Measurements from ENCODE around the gene CFAP410. TPM values are rescaled to one million over a fixed set of nuclear protein-coding genes. Genes with fewer than 3 reads are reported as not detected.

CFAP410 gene
- total and polyA plus RNA-seq, 2 of the 13 experiments (the other 11 are each of a cell fraction or from before 2014, with no cell fraction given): 8.0 to 20.1 TPM

DNA sequence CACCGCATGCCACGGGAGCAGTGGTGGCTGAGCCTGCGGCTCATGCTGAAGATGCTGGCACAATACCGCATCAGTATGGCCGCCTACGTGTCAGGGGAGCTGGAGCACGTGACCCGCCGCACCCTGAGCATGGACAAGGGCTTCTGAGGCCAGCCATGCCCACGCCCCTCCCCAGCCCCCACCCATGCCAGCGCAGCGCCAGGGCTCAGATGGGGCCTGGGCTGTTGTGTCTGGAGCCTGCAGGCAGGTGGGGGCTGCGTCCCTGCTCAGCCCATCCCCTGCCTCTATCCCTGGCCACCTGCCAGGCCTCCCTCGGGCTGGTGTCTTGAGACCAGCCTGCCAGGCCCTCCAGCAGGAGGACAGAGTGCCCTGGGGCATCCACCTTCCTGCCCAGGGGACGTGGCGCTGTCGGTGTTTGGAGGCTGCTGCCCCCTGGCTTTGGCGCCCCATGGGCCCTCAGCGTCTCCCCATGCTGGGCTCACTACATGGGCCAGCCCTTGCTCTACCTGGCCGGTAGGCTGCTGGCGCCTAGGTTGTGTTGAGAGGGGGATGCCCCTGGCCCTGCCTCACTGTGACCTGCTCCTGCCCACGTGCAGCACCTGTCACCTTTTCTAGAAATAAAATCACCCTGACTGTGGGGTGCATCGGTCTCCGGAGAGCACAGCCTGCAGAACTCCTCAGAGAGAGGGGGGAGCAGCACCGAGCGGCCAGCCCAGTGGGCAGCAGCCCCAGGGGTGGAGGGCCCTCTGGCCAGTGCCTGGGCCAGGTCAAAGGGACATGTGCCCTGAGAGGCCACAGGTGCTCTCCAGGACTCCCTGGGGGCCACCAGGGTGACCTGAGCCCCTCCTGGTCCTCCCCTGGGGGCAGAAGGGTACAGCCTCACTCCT lies 12.2 kb downstream of the CFAP410 start (continued):
- TF ChIP-seq, protein P1, sequence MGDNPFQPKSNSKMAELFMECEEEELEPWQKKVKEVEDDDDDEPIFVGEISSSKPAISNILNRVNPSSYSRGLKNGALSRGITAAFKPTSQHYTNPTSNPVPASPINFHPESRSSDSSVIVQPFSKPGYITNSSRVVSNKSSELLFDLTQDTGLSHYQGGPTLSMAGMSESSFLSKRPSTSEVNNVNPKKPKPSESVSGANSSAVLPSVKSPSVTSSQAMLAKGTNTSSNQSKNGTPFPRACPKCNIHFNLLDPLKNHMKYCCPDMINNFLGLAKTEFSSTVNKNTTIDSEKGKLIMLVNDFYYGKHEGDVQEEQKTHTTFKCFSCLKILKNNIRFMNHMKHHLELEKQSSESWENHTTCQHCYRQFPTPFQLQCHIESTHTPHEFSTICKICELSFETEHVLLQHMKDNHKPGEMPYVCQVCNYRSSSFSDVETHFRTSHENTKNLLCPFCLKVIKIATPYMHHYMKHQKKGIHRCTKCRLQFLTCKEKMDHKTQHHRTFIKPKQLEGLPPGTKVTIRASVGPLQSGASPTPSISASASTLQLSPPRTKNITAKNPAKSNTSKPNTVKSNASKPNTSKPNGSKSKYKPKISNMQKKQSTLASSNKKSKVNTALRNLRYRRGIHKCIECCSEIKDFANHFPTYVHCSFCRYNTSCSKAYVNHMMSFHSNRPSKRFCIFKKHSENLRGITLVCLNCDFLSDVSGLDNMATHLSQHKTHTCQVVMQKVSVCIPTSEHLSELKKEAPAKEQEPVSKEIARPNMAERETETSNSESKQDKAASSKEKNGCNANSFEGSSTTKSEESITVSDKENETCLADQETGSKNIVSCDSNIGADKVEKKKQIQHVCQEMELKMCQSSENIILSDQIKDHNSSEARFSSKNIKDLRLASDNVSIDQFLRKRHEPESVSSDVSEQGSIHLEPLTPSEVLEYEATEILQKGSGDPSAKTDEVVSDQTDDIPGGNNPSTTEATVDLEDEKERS (CRISPR knock-in tag; IDR thresholded peaks at IDR 0.05): no peak
- no peak for TF ChIP-seq KAT7 (CRISPR knock-in tag; IDR thresholded peaks at IDR 0.05; ENCODE audit: borderline replicate concordance)
- TF ChIP-seq GABPA (IDR thresholded peaks at IDR 0.05; ENCODE audit: low read depth, low read length): no peak
- TF ChIP-seq GABPA (CRISPR knock-in tag; IDR thresholded peaks at IDR 0.05; ENCODE audit: low read depth): no peak
- no peak for TF ChIP-seq CCAR2 (optimal IDR thresholded peaks at IDR 0.05; ENCODE audit: low read depth, low read length)
- no peak for TF ChIP-seq ARNTL (CRISPR knock-in tag; IDR thresholded peaks at IDR 0.05)
- no peak for TF ChIP-seq ZNF816 (CRISPR knock-in tag; IDR thresholded peaks at IDR 0.05; ENCODE audit: borderline replicate concordance)
- TF ChIP-seq MTF2 (CRISPR knock-in tag; IDR thresholded peaks at IDR 0.05; ENCODE audit: borderline replicate concordance): no peak
- no peak for TF ChIP-seq DMAP1 (CRISPR knock-in tag; IDR thresholded peaks at IDR 0.05)
- no peak for TF ChIP-seq NFYC (CRISPR knock-in tag; IDR thresholded peaks at IDR 0.05)
- no peak for TF ChIP-seq TOE1 (CRISPR knock-in tag; IDR thresholded peaks at IDR 0.05)
- no peak for TF ChIP-seq IRF2 (CRISPR knock-in tag; IDR thresholded peaks at IDR 0.05)
- 0 out of 2 replicates have a peak, but pooled peaks have one; percentile 16 for TF ChIP-seq RBFOX2 (IDR thresholded peaks at IDR 0.05; ENCODE audit: low read depth, low read length)
- TF ChIP-seq, protein P2, sequence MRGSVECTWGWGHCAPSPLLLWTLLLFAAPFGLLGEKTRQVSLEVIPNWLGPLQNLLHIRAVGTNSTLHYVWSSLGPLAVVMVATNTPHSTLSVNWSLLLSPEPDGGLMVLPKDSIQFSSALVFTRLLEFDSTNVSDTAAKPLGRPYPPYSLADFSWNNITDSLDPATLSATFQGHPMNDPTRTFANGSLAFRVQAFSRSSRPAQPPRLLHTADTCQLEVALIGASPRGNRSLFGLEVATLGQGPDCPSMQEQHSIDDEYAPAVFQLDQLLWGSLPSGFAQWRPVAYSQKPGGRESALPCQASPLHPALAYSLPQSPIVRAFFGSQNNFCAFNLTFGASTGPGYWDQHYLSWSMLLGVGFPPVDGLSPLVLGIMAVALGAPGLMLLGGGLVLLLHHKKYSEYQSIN (CRISPR knock-in tag; IDR thresholded peaks at IDR 0.05; ENCODE audit: borderline replicate concordance): no peak
- TF ChIP-seq ZNF720 (CRISPR knock-in tag; IDR thresholded peaks at IDR 0.05): no peak
- no peak for TF ChIP-seq RFX5 (IDR thresholded peaks at IDR 0.05; ENCODE audit: low read depth, low read length)
- TF ChIP-seq GATA4 (IDR thresholded peaks at IDR 0.05; ENCODE audit: borderline replicate concordance, low read depth): no peak
- TF ChIP-seq, protein P3, sequence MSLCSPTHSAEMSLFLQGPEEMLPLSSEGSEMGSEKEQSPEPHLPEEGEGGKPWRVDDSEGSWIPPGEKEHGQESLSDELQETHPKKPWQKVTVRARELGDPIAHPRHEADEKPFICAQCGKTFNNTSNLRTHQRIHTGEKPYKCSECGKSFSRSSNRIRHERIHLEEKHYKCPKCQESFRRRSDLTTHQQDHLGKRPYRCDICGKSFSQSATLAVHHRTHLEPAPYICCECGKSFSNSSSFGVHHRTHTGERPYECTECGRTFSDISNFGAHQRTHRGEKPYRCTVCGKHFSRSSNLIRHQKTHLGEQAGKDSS (CRISPR knock-in tag; IDR thresholded peaks at IDR 0.05; ENCODE audit: borderline replicate concordance, low read depth): no peak
- no peak for TF ChIP-seq ATRX (CRISPR knock-in tag; IDR thresholded peaks at IDR 0.05; ENCODE audit: borderline replicate concordance)
- TF ChIP-seq, protein P4, sequence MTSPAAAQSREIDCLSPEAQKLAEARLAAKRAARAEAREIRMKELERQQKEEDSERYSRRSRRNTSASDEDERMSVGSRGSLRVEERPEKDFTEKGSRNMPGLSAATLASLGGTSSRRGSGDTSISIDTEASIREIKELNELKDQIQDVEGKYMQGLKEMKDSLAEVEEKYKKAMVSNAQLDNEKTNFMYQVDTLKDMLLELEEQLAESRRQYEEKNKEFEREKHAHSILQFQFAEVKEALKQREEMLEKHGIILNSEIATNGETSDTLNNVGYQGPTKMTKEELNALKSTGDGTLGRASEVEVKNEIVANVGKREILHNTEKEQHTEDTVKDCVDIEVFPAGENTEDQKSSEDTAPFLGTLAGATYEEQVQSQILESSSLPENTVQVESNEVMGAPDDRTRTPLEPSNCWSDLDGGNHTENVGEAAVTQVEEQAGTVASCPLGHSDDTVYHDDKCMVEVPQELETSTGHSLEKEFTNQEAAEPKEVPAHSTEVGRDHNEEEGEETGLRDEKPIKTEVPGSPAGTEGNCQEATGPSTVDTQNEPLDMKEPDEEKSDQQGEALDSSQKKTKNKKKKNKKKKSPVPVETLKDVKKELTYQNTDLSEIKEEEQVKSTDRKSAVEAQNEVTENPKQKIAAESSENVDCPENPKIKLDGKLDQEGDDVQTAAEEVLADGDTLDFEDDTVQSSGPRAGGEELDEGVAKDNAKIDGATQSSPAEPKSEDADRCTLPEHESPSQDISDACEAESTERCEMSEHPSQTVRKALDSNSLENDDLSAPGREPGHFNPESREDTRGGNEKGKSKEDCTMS (CRISPR knock-in tag; conservative IDR thresholded peaks at IDR 0.05): no peak
- TF ChIP-seq ZNF33A (CRISPR knock-in tag; IDR thresholded peaks at IDR 0.05; ENCODE audit: borderline replicate concordance): no peak
